Endothelial cell of hepatic sinusoid (primary cell): ENCODE measurements around the gene PRKCA.

ENCODE experiments used
- in situ Hi-C: cut with HindIII; loops from 2 replicates; pipeline ENCODE4 v1.10.0; 2017; ENCODE audit warnings: low sequenced_read_pairs

Gene PRKCA

GRCh38 chr17:66775271-66775670 is 472.9 kb downstream of the PRKCA start:
- in situ Hi-C loops: loop anchor here (5.0 kb wide), 1 partner anchor 42 kb away; no protein-coding TSS in a partner anchor

- in situ Hi-C loops: loop anchor here (5.0 kb wide), 1 partner anchor 41 kb away; no protein-coding TSS in a partner anchor
Observed at GRCh38 chr17:66775881-66776400, 473.5 kb downstream of the PRKCA start.

- in situ Hi-C loops: loop anchor here (5.0 kb wide), 1 partner anchor 40 kb away; no protein-coding TSS in a partner anchor
Observed at GRCh38 chr17:66776999-66777688, 474.7 kb downstream of the PRKCA start.

- in situ Hi-C loops: loop anchor here (5.0 kb wide), 1 partner anchor 40 kb away; no protein-coding TSS in a partner anchor
Observed at GRCh38 chr17:66777689-66778225, 475.3 kb downstream of the PRKCA start.

GRCh38 chr17:66778531-66779236 is 476.3 kb downstream of the PRKCA start:
- in situ Hi-C loops: loop anchor here (5.0 kb wide), 1 partner anchor 39 kb away; no protein-coding TSS in a partner anchor

- in situ Hi-C loops: loop anchor here (5.0 kb wide), 1 partner anchor 38 kb away; no protein-coding TSS in a partner anchor
Observed at GRCh38 chr17:66779237-66779606, 476.8 kb downstream of the PRKCA start.

GRCh38 chr17:66781135-66781534 is 478.7 kb downstream of the PRKCA start:
- in situ Hi-C loops: no loop called here

- in situ Hi-C loops: no loop called here
Observed at GRCh38 chr17:66782851-66783250, 480.4 kb downstream of the PRKCA start.

- in situ Hi-C loops: no loop called here
Observed at GRCh38 chr17:66783656-66784381, 481.4 kb downstream of the PRKCA start.

GRCh38 chr17:66784621-66785364 is 482.4 kb downstream of the PRKCA start:
- in situ Hi-C loops: no loop called here

- in situ Hi-C loops: no loop called here
Observed at GRCh38 chr17:66786107-66786506, 483.7 kb downstream of the PRKCA start.

- in situ Hi-C loops: no loop called here
Observed at GRCh38 chr17:66787914-66788313, 485.5 kb downstream of the PRKCA start.

GRCh38 chr17:66789093-66789492 is 486.7 kb downstream of the PRKCA start:
- in situ Hi-C loops: no loop called here

GRCh38 chr17:66789961-66790437 is 487.6 kb downstream of the PRKCA start:
- in situ Hi-C loops: no loop called here

GRCh38 chr17:66790501-66791061 is 488.2 kb downstream of the PRKCA start:
- in situ Hi-C loops: no loop called here

- in situ Hi-C loops: no loop called here
Observed at GRCh38 chr17:66791347-66791746, 488.9 kb downstream of the PRKCA start.

GRCh38 chr17:66793814-66794213 is 491.4 kb downstream of the PRKCA start:
- in situ Hi-C loops: no loop called here

- in situ Hi-C loops: no loop called here
Observed at GRCh38 chr17:66795486-66795885, 493.1 kb downstream of the PRKCA start.

GRCh38 chr17:66799849-66800537 is 497.6 kb downstream of the PRKCA start:
- in situ Hi-C loops: loop anchor here (5.0 kb wide), 1 partner anchor 72 kb away; no protein-coding TSS in a partner anchor
